GM21723 (cell line): ENCODE results near the gene DDX59.

Experiments
- ATAC-seq: cut with Tn5 transposase; IDR thresholded peaks from one replicate; pipeline ENCODE4 v1.9.1; 2021; ENCODE audit warnings: mild to moderate bottlenecking, moderate library complexity; ENCODE audit not compliant: unreplicated experiment

DDX59 gene

DNA sequence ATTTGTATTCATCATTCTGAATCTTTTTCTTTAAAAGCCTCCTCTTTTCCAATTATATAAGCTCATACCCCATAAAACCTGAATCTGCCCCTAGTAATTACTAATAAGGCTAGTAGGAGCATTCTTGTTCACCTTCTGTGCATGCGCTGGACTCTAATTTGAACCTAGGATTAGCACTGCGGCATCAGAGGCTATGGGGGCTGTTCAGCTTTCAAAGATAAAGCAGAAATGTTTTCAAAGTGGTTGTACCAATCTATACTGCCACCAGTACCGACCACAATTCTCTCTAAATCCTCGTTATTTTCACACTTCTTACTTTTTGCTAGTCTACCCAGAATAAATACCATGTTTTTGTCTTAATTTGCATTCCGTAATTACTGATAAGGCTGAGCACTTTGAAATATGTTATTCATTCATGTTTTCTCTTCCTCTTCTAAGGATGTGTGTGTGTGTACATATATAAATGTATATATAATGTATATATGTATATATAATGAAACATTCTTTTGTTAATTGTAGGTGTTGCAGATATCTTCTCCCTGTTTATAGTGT lies 1.6 kb upstream of the DDX59 start:
- ATAC-seq, result no peak

DNA sequence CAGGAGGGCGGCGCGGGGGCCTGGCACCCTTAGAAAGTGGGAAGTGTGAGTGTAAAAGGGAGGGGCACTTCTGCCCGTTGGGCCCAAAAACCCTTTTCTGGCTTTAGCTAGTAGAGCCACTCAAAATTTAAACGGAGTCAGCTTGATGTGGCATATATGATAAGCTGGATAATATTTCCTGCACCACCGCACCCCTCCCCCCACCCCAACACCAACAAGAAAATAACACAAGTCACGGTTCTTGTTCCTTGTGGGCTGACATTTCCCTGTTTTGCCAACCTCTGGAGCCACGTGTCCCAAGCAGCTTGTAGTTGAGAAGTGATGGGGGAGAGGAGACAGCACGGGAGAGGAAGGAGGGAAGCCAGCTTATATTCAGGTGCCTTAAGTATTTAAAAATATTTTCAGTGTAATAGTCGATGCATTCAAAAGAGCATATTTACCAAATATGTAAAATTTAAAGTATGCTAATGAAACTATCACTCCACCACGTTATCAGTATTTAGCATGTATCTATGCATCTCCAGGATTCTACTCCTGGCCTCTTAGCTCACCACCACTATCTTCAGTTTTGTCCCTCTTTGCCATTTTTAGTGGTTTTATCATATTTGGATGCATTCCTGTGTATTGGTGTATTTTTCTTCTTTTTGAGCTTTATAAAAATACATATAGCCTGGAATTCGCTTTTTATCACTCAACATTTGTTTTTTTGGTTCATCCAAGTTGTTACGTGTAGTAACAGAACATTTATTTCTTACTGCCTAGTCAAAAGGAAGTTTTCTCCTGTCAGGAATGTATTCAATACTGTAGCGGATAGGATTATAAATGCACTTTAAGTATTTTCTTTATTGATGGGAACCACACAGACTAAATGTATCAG lies 773 bp upstream of the DDX59 start:
- ATAC-seq, result peak; percentile 23

GRCh38 chr1:200668514-200669313 lies 993 bp downstream of the DDX59 start:
- ATAC-seq, result no peak

DNA sequence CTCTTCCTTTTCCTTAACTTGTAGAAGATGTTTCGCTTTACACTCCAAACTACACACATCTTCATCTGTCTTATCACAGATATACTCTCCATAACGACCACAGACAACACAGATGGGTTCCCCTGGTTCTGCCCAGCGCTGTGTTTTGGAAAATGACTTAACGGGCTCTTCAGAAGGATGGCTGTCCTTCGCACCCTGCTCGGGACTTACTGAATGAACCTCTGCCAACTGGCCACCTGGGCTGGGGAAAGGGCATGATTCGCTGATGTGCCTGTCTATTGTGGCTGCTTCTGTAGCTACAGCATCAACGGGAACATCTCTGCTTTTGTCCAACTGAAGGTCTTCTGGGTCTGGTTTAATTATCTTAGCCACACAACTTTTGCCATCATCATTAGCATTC lies 3.4 kb downstream of the DDX59 start:
- ATAC-seq, result no peak

GRCh38 chr1:200665861-200666260 lies 3.8 kb downstream of the DDX59 start:
- ATAC-seq, result no peak

DNA sequence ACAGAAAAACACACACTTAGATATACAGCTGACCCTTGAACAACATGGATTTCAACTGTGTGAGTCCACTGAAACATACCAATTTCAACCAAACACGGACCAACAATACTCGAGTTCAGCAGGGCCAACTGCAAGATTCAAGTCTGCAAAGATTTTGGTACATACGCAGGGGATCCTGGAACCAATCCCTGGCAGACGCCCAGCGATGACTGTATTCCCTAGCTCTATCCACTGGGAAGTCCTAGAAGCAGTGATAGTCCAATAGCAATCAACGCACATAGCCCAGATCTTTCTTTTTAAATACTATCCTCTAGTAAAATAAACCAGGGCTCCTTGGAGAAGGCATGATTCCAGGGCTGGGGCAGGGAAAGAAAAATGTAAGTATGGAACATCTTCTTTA lies 9.0 kb downstream of the DDX59 start:
- ATAC-seq, result no peak

DNA sequence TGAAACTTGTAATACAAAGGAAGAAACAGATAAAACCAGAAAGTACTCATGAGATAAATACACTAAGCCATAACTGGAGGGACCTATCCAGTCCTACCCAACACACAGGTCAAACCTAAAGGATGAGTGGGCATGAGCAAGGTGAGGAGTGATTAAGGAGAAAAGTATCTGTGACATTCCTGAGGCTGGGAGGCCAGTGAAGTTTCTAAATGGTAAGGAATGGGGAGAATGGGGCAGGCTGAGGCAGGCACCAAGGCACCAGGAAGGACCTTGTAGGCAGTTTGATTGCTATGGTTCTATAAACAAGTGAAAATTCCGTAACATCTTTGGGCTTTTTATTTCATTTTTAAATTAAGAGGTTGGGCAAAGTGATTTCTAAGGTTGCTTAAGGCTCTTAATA lies 10.4 kb downstream of the DDX59 start:
- no peak for ATAC-seq

DNA sequence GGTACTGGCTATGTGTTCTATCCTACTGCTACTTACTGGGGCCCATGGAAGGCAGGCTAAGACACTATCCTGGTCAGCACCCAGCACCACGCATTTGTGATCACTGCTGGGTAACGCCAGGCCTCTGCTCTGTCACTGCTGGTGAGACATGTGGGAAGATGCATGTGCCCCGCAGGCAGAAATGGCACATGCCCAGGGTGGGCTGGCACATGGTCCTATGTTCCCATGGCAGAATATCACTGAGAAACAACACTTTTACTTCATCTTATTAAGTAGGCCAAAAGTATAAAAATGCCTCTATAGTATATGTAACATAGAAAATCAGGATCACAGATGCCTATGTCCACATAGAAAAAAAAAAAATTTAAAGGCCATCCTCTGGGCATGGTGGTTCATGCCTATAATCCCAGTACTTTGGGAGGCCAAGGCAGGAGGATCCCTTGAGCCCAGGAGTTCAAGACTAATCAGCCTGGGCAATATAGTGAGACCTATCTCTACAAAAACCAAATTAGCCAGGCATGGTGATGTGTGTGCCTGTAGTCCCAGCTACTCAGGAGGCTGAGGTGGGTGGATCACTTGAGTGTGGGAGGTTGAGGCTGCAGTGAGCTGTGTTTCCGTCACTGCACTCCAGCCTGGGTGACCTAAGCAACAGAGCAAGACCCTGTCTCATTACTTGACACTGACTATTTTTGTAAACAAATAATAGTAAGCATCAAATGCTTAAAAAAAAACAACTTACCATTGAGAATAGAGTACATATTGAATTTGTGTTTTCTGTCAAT lies 11.5 kb downstream of the DDX59 start:
- no peak for ATAC-seq

DNA sequence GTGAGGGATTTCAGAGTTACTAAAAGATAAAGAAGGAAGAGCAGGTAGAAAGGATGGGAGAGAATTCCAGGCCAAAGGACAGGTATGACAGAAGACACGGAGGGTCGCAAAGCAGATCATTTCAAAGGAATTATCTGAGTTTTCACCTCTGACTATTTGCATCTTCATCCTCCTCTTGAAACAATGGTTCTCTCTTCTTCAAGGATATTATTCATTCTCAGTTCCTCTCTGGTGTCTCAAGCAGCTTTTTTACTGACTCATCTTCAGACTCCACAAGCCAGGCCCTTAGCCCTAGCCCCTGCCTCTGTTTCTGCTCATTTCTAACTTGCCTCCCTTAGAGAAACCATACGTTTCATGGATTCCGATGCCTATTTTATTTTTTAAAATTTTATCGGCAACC lies 15.0 kb downstream of the DDX59 start:
- peak; percentile 97 for ATAC-seq

GRCh38 chr1:200653022-200653462 lies 16.7 kb downstream of the DDX59 start:
- no peak for ATAC-seq

GRCh38 chr1:200652378-200652777 lies 17.3 kb downstream of the DDX59 start:
- ATAC-seq, result no peak

DNA sequence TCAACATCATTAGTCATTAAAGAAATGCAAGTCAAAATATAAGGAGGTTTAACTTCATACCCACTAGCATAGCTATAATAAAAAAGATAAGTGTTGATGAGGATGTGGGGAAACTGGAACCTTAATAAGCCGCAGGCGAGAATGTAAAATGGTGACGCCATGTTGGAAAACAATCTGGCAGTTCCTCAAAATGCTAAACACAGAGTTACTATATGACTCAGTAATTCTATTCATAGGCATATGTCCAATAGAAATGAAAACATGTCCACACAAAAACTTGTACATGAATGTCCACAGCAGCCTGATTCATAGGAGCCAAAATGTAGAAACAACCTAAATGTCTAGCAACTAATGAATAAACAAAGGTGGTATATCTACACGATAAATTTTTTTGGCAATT lies 23.2 kb downstream of the DDX59 start:
- ATAC-seq, result no peak

- ATAC-seq, result no peak
Measured at GRCh38 chr1:200644021-200644420, 25.7 kb downstream of the DDX59 start.

DNA sequence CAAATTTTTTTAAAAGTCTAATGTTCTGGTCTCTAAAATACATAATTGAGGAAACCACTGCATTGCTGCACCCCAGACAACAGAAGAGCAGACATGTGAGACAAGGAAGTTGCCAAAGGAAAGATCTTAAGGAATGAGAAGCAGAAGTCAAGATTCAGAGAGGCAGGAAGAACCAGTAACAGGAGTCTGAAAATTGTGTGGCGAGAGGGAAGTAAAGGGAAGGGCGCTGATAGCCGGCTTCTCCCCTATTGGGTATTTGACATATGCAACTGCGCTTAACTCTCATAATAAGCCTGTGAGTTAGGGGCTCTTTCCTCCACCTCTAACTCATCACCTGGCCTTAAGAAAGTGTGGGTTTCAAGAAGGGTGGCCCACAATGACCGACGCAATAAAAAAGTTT lies 27.2 kb downstream of the DDX59 start:
- ATAC-seq, result no peak

- ATAC-seq, result no peak
Measured at GRCh38 chr1:200640963-200641401, 28.7 kb downstream of the DDX59 start.

- peak; percentile 24 for ATAC-seq
Measured at GRCh38 chr1:200640373-200640962, 29.2 kb downstream of the DDX59 start.

DNA sequence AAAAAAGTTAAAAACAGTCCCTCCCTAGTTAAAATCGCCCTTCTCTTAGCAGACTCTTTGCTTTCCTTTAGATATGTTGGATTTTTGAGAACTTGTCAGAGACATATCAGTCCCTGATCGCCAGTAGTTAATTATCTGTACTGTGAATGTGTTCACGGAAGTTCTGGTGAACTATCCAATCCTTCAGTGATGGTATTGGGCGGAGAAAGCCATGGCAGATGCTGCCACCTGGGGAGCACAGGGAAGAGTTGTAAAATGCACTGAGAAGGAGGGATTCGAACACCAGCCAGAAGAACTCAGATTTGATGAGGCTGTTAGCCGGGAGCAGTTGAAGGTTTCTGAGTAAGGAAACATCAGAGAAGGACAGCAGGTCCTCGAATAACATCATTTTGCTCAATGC lies 31.6 kb downstream of the DDX59 start:
- no peak for ATAC-seq

GRCh38 chr1:200636681-200637080 lies 33.0 kb downstream of the DDX59 start:
- ATAC-seq, result no peak

GRCh38 chr1:200634261-200635122 lies 35.2 kb downstream of the DDX59 start:
- no peak for ATAC-seq

GRCh38 chr1:200631375-200631774 lies 38.3 kb downstream of the DDX59 start:
- no peak for ATAC-seq
